GM21423 (cell line): ENCODE results near the gene ATP1B1.
"Not testable (repeated sequence)": the region's sequence is repeated elsewhere in the genome, so short reads cannot be mapped to it uniquely, and the experiment has no call there.

Experiments used
- ATAC-seq: cut with Tn5 transposase; IDR thresholded peaks from one replicate; pipeline ENCODE4 v1.9.1; 2021; ENCODE audit warnings: mild to moderate bottlenecking, moderate library complexity; ENCODE audit not compliant: unreplicated experiment

Gene ATP1B1

GRCh38 chr1:169138866-169139670, 32.6 kb downstream of the ATP1B1 start:
- peak; percentile 87 for ATAC-seq

- ATAC-seq, result no peak
Observed at GRCh38 chr1:169141356-169141755, 34.9 kb downstream of the ATP1B1 start.

- ATAC-seq, result no peak
Observed at GRCh38 chr1:169142129-169142528, 35.6 kb downstream of the ATP1B1 start.

GRCh38 chr1:169143346-169143745, 36.9 kb downstream of the ATP1B1 start:
- ATAC-seq, result no peak

GRCh38 chr1:169143984-169144383, 37.5 kb downstream of the ATP1B1 start:
- no peak for ATAC-seq

- no peak for ATAC-seq
Observed at GRCh38 chr1:169144941-169145626, 38.6 kb downstream of the ATP1B1 start.

- ATAC-seq, result no peak
Observed at GRCh38 chr1:169146576-169147214, 40.2 kb downstream of the ATP1B1 start.

GRCh38 chr1:169148472-169149252, 42.2 kb downstream of the ATP1B1 start:
- peak; percentile 70 for ATAC-seq

- ATAC-seq, result no peak
Observed at GRCh38 chr1:169149555-169150286, 43.2 kb downstream of the ATP1B1 start.

- ATAC-seq, result no peak
Observed at GRCh38 chr1:169150641-169151337, 44.3 kb downstream of the ATP1B1 start.

- no peak for ATAC-seq
Observed at GRCh38 chr1:169151338-169151837, 44.9 kb downstream of the ATP1B1 start.

GRCh38 chr1:169155675-169156074, 49.2 kb downstream of the ATP1B1 start:
- no peak for ATAC-seq

GRCh38 chr1:169156580-169156979, 50.1 kb downstream of the ATP1B1 start:
- no peak for ATAC-seq

- no peak for ATAC-seq
Observed at GRCh38 chr1:169160845-169161495, 54.5 kb downstream of the ATP1B1 start.

GRCh38 chr1:169161496-169162194, 55.2 kb downstream of the ATP1B1 start:
- ATAC-seq, result peak; percentile 71

GRCh38 chr1:169163059-169163458, 56.6 kb downstream of the ATP1B1 start:
- no peak for ATAC-seq

- ATAC-seq, result no peak
Observed at GRCh38 chr1:169175461-169175860, 69.0 kb downstream of the ATP1B1 start.

- not testable (repeated sequence) for ATAC-seq
Observed at GRCh38 chr1:169179431-169179830, 72.9 kb downstream of the ATP1B1 start.
